HG02970 (cell line): Measurements from ENCODE around the gene EHMT1.
A peak's percentile ranks its signal among the peaks of the same experiment; 100 is the strongest.

Experiments
- ATAC-seq: cut with Tn5 transposase; IDR thresholded peaks from one replicate; pipeline ENCODE4 v1.9.1; 2021; ENCODE audit warnings: mild to moderate bottlenecking, moderate library complexity, moderate number of reproducible peaks; ENCODE audit not compliant: unreplicated experiment, low FRiP score

The EHMT1 gene

GRCh38 chr9:137670391-137671195 lies 51.8 kb downstream of the EHMT1 start:
- ATAC-seq = no peak

- no peak for ATAC-seq
These were observed 52.4 kb downstream of the EHMT1 start for GRCh38 chr9:137671196-137671538.

DNA sequence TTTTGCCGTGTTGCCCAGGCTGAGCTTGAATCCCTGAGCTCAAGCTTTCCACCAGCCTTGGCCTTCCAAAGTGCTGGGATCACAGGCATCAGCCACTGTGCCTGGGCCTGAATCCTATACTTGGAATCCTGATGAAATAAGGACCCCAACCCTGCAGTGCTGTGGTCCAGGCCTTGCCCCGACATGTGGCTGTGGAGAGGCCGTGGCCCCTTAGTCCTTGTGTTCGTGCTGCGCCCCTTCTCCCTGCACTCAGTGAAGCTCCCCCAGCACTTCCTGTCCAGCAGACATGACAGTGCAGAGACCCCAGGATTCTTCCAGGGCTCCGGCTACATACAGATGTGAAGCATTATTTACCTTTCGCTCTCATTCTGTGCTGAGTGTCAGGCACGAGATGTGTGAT lies 52.9 kb downstream of the EHMT1 start:
- no peak for ATAC-seq

GRCh38 chr9:137672907-137673791 lies 54.3 kb downstream of the EHMT1 start:
- peak; percentile 70 for ATAC-seq

GRCh38 chr9:137673886-137674285 lies 55.1 kb downstream of the EHMT1 start:
- ATAC-seq = no peak

DNA sequence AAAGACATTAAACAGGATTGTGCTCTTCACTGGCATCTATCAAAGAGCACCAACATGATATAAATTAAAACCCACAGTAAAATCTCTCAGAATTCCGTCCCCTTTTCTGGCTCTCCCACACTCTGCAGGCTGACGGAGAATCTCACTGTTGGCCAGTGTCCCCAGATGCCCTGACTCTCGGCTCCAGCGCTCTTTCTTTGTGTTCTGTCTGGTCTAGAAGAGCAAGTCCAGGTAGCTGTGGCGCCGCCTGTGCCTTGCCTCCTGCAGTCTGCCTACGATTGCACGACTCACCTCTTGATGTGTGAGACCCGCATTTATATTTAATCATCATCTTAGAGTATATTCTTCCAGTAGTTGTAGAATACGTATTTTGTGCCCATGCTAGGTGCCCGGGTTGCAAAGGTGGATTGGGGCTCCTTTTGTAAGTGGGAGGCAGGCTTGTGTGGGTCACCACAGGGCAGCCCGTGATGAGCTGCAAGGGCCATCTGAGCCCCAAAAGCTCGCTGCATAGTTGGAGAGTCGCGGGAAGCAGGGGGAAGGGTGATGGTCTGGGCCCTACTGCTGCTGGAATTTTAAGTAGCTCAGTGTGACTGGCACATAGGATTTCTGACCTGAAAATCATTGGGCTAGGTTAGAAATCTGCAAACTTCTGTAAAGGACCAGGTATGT lies 55.6 kb downstream of the EHMT1 start:
- no peak for ATAC-seq

- ATAC-seq = no peak
These were observed 56.1 kb downstream of the EHMT1 start for GRCh38 chr9:137674976-137675320.

- ATAC-seq = no peak
These were observed 58.2 kb downstream of the EHMT1 start for GRCh38 chr9:137676998-137677397.

DNA sequence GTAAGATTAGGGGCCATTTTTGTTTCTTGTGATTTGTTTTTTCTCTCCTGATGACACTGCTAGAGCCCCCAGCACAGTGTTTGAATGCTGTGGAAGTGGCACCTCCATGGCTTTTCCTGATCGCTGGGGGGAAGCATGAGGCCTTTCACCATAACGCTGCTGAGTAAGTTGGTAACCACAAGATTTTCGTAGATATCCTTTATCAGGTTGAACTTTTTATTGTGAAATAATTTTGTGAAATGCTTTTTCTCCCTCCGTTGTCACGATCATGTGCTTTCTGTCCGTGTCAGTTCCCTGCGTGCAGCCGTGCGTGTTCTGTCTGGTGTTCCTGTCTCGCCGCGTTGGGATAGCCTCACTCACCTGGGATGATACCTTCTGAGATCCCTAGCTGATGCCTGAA lies 59.4 kb downstream of the EHMT1 start:
- no peak for ATAC-seq

DNA sequence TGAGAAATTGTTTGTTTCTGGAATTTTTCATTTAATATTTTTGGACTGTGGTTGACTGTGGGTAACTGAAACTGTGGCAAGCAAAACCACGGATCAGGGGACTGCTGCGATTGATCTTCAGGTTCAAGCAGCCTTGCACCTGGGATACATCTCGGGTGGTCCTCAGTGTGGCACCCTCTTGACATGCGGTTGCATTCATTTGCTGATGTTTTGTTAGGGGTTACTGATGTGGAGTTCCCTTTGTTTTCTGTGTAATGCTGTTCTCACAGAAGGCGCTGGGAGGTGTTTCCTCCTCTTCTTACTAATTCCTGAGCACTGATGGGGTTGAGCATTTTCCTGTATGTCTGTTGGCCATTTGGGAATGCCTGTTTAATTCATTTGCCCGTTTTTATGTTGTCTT lies 60.4 kb downstream of the EHMT1 start:
- no peak for ATAC-seq

- ATAC-seq = no peak
These were observed 61.0 kb downstream of the EHMT1 start for GRCh38 chr9:137679695-137680305.

DNA sequence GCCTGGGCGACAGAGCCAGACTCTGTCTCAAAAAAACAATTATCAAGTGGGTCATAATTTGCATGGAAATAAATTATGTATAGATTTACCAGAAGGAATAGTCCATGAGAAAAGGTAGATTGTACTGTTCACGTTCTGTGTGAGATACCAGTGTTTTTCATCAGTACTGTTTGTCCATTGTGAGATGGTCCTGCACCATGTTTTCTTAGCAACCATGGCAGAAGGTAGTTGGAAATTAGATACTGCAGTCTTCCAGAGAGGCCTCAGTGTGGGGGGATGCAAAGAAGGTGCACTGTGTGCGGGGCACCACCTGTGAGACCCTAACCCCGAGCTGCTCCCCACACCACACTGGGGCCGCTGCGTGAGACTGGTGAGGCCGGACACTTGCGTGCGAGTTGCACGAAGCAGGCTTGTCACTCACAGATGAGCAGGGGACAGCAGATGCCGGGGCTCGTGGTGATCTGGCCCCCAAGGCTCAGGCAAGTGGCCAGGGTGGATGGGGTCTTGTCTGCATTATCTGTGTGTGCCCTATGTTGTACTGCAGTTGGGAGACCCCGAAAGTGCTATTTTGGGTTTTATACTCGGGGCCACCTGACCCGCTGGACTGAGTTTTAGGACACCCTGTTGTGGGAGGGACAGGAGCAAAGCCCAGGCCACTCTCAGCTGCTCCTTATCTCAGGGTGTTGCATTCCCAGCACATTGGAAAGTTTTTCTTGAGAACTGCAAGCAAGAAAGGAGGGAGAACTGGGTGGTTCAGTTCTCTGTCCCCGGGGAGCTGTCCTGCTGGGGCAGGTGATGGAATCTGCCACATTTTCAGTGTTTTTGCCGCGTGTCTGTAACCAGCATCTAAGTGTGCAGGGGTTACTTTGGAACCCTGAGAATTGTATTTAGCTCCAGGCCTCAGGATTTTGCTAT lies 61.9 kb downstream of the EHMT1 start:
- ATAC-seq = no peak

- ATAC-seq = no peak
These were observed 63.8 kb downstream of the EHMT1 start for GRCh38 chr9:137682428-137683105.

- ATAC-seq = no peak
These were observed 64.6 kb downstream of the EHMT1 start for GRCh38 chr9:137683262-137683864.

- no peak for ATAC-seq
These were observed 66.4 kb downstream of the EHMT1 start for GRCh38 chr9:137685035-137685740.

- no peak for ATAC-seq
These were observed 67.1 kb downstream of the EHMT1 start for GRCh38 chr9:137685741-137686420.

GRCh38 chr9:137688261-137688660 lies 69.5 kb downstream of the EHMT1 start:
- no peak for ATAC-seq

- ATAC-seq = no peak
These were observed 69.9 kb downstream of the EHMT1 start for GRCh38 chr9:137688725-137689124.
